Activated CD8-positive, alpha-beta memory T cell treated with anti-CD3 and anti-CD28 coated beads, Interleukin-2, amount 10 ng/mL, durations not matched to agents 7 days and 5 days (primary cell): ENCODE measurements around the gene MPZL1. TPM values are rescaled to one million over a fixed set of nuclear protein-coding genes. Genes with fewer than 3 reads are reported as not detected.
"Not testable (repeated sequence)": the region's sequence is repeated elsewhere in the genome, so short reads cannot be mapped to it uniquely, and the experiment has no call there.

Experiments used
- ATAC-seq: fragments of 150-1000 bp; cut with Tn5 transposase; one replicate; pipeline ENCODE4 v1.10.0; 2021; ENCODE audit warnings: moderate library complexity
- CTCF ChIA-PET: fragments of 350-600 bp; sonication (Branson Sonifier 250); formaldehyde crosslinking; loops from one replicate; lab custom pipeline; 2021; ENCODE audit warnings: antibody characterized with exemption; lab: Charles Lee
- DNase-seq: peaks from one replicate; pipeline ENCODE4 v3.0.0-alpha.2; 2020
- H3K27ac Mint-ChIP-seq: one replicate; pipeline ENCODE4 v1.8.0; 2021; ENCODE audit warnings: mild to moderate bottlenecking, mixed read lengths
- H3K27me3 Mint-ChIP-seq: one replicate; pipeline ENCODE4 v1.8.0; 2021; ENCODE audit warnings: mixed read lengths
- H3K36me3 Mint-ChIP-seq: one replicate; pipeline ENCODE4 v1.8.0; 2021; ENCODE audit warnings: mild to moderate bottlenecking, mixed read lengths
- H3K4me1 Mint-ChIP-seq: one replicate; pipeline ENCODE4 v1.8.0; 2021; ENCODE audit warnings: mixed read lengths
- H3K4me3 Mint-ChIP-seq: one replicate; pipeline ENCODE4 v1.8.0; 2021; ENCODE audit warnings: mild to moderate bottlenecking, moderate library complexity, mixed read lengths
- H3K9me3 Mint-ChIP-seq: one replicate; pipeline ENCODE4 v1.8.0; 2022; ENCODE audit warnings: low read depth, mixed read lengths
- total RNA-seq, 2 experiments: library from RNA; stranded (reverse); gene quantifications; one replicate each; pipeline ENCODE4 v1.2.3, GENCODE V29; 2021

Gene MPZL1
- total RNA-seq, 2 experiments from 2014 or later, result 12.4 to 14.2 TPM

DNA sequence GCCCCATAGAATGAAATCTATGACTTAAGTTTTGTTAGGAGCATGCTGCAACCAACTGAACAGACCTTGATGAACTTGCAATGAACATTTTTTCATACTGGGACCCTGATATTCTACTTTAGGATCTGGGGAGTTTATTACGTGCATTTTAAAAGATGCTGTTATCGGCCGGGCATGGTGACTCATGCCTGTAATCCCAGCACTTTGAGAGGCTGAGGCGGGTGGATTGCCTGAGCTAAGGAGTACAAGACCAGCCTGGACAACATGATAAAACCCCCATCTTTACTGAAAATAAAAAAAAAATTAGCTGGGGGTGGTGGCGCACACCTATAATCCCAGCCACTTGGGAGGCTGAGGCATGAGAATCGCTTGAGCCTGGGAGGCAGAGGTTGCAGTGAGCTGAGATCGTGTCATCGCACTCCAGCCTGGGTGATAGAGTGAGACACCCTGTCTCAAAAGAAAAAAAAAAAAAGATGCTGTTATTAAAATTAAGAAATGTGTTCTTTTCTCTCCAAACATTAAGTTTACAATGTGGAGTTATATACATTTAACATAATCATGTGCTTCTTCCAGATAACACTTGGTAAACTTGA is 7.1 kb downstream of the MPZL1 start:
- Mint-ChIP-seq H3K9me3 (no peaks in the 10 kb centered on the region), H3K27ac (no peak overlapping the region), H3K4me1 (no peaks in the 10 kb centered on the region), H3K4me3 (no peak overlapping the region), H3K27me3 (no peaks in the 10 kb centered on the region), H3K36me3 (peaks cover 6% of the 10 kb centered on the region)
- CTCF ChIA-PET, result interaction anchor here (1.1 kb wide), 1 partner anchor 12 kb away, joined by 4 read pairs; no protein-coding TSS in a partner anchor
- ATAC-seq (no peak), DNase-seq (no peak)

DNA sequence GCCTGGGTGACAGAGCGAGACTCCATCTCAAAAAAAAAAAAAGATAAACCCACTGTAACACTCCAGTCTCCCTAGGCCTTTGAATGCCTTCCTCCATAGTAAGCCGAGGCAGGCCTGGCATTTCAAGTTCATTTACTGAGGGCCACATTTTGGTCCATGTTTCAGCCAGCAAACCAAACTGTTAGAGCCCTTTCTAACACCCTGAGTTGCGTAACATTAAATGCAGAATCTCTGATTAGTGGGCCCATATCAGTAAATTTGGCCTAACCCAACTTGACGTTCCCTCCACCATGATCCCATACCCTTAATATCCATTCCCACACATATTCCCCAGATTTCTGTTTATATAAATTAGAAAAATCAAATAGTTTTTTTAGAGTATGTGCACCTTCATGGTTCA is 12.4 kb downstream of the MPZL1 start:
- ATAC-seq, result no peak
- Mint-ChIP-seq H3K36me3 (peaks cover 10% of the 10 kb centered on the region), H3K4me3 (no peak overlapping the region), H3K27me3 (no peaks in the 10 kb centered on the region), H3K27ac (no peak overlapping the region), H3K9me3 (peaks cover 3% of the 10 kb centered on the region), H3K4me1 (no peaks in the 10 kb centered on the region)
- CTCF ChIA-PET, result no interaction called here
- DNase-seq, result no peak

DNA sequence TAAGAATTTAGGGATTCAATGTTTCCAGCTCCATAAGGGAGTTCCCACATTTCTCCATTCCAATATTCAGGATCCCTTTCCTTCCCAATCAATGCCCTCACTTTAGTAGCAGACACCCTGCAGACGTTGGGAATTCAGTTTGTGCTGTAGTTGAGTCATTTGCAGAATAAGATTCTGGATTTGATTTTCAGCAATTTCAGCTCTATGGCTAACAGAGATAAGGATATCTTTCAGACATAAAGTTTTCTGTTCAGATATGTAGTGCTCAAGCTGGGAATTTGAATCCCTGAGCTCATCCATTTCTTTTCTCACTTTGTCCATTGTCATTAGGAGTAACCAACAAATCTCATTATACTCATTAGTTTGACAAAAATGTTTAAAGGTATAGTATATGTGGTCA is 13.1 kb downstream of the MPZL1 start:
- Mint-ChIP-seq H3K9me3 (peaks cover 3% of the 10 kb centered on the region), H3K4me3 (no peak overlapping the region), H3K36me3 (peaks cover 10% of the 10 kb centered on the region), H3K27ac (no peak overlapping the region), H3K4me1 (no peaks in the 10 kb centered on the region), H3K27me3 (no peaks in the 10 kb centered on the region)
- no peak for ATAC-seq
- CTCF ChIA-PET, result no interaction called here
- DNase-seq, result no peak

DNA sequence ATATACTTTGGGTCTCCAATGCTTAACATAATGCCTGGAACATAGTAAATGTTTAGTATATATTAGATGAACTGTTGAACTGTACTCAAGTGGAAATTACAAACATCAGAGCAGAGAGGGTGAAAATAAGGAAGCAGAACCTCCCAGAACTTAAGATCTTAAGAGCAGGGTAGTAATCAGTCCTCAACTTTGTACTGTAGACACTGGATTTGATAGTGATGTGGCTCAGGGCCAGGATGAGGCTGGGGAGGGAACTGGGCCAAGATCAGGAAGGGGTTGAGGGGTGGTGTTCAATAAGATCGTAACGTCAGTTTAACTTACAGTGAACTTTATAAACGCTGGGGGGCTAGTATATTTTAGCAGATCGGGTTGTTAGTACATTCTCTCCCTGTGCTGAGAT is 15.4 kb downstream of the MPZL1 start:
- DNase-seq, result no peak
- H3K27me3 Mint-ChIP-seq, result no peaks in the 10 kb centered on the region
- peaks cover 3% of the 10 kb centered on the region for H3K9me3 Mint-ChIP-seq
- H3K4me1 Mint-ChIP-seq, result no peaks in the 10 kb centered on the region
- CTCF ChIA-PET, result no interaction called here
- no peak for ATAC-seq
- no peak overlapping the region for H3K4me3 Mint-ChIP-seq
- no peak overlapping the region for H3K27ac Mint-ChIP-seq
- peaks cover 8% of the 10 kb centered on the region for H3K36me3 Mint-ChIP-seq

DNA sequence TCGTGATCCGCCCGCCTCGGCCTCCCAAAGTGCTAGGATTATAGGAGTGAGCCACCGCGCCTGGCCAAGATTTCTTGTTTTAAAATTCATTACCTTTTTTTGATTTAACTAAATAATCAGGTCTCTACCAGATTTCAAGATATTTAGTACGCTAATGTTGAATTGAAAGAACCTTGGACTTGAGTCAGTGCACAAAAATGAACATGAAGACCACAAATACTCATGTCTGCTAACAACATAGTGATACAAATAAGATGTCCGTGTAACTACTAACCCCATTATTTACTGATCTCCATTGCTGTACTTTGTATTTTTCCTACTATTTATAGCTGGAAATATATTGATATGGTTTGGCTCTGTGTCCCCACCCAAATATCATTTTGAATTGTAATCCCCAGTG is 16.4 kb downstream of the MPZL1 start:
- no peak for ATAC-seq
- Mint-ChIP-seq H3K27ac (no peak overlapping the region), H3K4me3 (no peak overlapping the region)

DNA sequence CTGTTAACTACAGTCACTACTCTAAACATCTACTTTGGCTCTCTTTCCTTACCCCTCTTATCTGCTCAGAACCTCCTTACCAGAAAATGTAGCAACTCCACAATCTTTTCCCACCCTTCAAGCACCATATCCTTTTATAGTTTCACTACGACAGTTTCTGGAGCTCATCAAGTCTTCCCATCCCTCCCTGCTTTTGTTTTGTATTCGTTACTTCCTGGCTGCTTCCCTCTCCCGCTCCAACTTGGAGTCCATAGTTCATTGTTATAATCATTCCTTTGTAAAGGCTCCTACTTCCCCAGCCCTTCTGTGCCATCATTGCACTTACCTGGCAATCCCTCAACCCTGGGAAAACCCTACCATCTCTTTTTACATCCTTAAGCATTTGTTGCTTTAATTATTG is 18.0 kb downstream of the MPZL1 start:
- Mint-ChIP-seq H3K36me3 (peaks cover 6% of the 10 kb centered on the region), H3K27me3 (no peaks in the 10 kb centered on the region), H3K27ac (no peak overlapping the region), H3K4me1 (peaks cover 9% of the 10 kb centered on the region), H3K9me3 (peaks cover 3% of the 10 kb centered on the region), H3K4me3 (no peak overlapping the region)
- CTCF ChIA-PET, result interaction anchor here (1.6 kb wide), 1 partner anchor 23 kb away, joined by 5 read pairs; no protein-coding TSS in a partner anchor
- ATAC-seq (no peak), DNase-seq (no peak)

More for the DNA sequence above, 16.4 kb downstream of the MPZL1 start:
- peaks cover 2% of the 10 kb centered on the region for H3K4me1 Mint-ChIP-seq
- peaks cover 6% of the 10 kb centered on the region for H3K36me3 Mint-ChIP-seq
- CTCF ChIA-PET, result no interaction called here
- peaks cover 3% of the 10 kb centered on the region for H3K9me3 Mint-ChIP-seq
- H3K27me3 Mint-ChIP-seq, result no peaks in the 10 kb centered on the region
- no peak for DNase-seq

DNA sequence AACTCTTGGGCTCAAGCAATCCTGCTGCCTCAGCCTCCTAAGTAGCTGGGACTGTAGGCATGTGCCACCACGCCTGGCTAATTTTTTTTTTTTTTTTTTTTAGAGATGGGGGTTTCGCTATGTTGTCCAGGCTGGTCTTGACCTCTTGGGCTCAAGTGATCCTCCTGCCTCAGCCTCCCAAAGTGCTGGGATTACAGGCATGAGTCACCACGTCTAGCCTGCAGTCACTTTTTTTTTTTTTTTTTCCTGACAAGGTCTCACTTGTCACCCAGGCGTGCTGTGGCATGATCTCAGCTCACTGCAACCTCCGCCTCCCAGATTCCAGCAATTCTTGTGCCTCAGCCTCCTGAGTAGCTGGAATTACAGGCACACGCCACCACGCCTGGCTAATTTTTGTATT is 19.3 kb downstream of the MPZL1 start:
- DNase-seq, CTCF ChIA-PET, H3K9me3 Mint-ChIP-seq, ATAC-seq, H3K36me3 Mint-ChIP-seq, H3K27me3 Mint-ChIP-seq, H3K4me3 Mint-ChIP-seq, H3K4me1 Mint-ChIP-seq, H3K27ac Mint-ChIP-seq: not testable (repeated sequence)

DNA sequence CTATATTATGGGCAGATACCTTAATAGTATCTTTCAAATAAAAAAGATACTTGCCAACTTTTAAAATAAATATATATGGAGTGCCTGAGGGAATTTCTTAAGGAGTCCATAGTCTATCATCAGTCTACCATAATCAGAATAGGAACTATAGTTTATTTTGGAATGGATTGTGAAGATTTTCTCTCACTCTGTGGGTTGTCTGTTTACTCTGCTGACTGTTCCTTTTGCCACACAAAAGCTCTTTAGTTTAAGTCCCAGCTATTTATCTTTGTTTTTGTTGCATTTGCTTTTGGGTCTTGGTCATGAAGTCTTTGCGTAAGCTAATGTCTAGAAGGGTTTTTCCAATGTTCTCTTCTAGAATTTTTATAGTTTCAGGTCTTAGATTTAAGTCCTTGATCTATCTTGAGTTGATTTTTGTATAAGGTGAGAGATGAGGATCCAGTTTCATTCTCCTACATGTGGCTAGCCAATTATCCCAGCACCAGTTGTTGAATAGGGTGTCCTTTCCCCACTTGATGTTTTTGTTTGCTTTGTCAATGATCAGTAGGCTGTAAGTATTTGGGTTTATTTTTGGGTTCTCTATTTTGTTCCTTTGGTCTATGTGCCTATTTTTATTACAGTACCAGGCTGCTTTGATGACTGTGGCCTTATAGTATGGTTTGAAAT is 20.7 kb downstream of the MPZL1 start:
- DNase-seq, H3K4me1 Mint-ChIP-seq, ATAC-seq, H3K27ac Mint-ChIP-seq, CTCF ChIA-PET, H3K9me3 Mint-ChIP-seq, H3K4me3 Mint-ChIP-seq, H3K36me3 Mint-ChIP-seq, H3K27me3 Mint-ChIP-seq: not testable (repeated sequence)

DNA sequence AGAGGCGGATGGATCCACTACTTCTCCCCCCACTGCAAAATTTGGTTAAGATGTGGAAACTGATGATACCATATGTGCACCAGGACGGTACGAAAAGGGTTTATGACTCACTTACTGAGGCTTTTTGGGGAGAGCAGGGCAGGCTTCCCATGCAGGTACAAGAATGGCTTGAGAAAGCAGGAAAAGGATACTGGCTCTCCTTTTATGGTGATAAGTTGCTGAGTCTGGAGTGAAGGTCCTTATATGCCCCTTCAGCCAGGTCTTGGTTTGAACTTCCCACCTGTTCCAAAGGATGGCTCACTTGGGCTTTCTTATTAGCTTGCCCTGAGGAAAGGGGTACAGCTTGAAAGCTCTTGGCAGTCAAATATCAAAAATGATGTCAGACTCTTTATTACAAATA is 23.1 kb downstream of the MPZL1 start:
- Mint-ChIP-seq H3K27me3 (no peaks in the 10 kb centered on the region), H3K36me3 (no peaks in the 10 kb centered on the region), H3K4me3 (no peak overlapping the region), H3K27ac (no peak overlapping the region), H3K9me3 (no peaks in the 10 kb centered on the region), H3K4me1 (peaks cover 9% of the 10 kb centered on the region)
- DNase-seq, result no peak
- CTCF ChIA-PET, result no interaction called here
- no peak for ATAC-seq

DNA sequence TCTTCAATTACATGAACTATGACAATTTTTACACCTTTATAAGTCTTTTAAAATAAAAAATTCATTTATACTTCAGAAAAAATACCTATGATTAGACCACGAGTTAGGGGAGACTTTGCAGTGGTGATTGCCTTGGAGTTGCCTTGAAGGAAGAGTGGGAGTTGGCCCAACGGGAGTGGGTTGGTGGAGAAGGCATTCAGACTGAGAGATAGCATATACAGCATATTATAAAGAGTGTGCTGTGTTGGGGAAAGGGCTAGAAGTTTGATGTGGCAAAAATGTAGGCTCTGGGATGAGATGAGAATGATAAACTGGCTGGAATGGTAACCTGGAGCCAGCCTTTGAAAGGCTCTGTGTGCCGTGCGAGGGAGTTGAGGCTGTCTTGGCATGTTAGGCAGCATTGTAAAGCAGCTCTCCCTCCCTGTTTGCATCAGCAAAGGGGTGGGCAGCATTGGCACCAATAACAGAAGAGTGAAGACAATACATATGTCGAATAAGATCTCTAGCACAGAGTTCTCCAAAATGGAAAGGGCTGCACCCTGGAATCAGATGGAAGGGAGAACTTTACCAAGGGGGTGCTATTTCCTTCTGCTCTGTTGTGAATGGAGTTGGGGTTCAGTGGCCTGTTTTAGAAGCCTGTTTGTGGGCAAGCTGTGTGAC is 24.4 kb downstream of the MPZL1 start:
- CTCF ChIA-PET, result no interaction called here
- no peaks in the 10 kb centered on the region for H3K36me3 Mint-ChIP-seq
- no peak for ATAC-seq
- H3K4me3 Mint-ChIP-seq, result no peak overlapping the region
- H3K27ac Mint-ChIP-seq, result no peak overlapping the region
- no peaks in the 10 kb centered on the region for H3K27me3 Mint-ChIP-seq
- no peak for DNase-seq
- H3K9me3 Mint-ChIP-seq, result no peaks in the 10 kb centered on the region
- H3K4me1 Mint-ChIP-seq, result peaks cover 9% of the 10 kb centered on the region

DNA sequence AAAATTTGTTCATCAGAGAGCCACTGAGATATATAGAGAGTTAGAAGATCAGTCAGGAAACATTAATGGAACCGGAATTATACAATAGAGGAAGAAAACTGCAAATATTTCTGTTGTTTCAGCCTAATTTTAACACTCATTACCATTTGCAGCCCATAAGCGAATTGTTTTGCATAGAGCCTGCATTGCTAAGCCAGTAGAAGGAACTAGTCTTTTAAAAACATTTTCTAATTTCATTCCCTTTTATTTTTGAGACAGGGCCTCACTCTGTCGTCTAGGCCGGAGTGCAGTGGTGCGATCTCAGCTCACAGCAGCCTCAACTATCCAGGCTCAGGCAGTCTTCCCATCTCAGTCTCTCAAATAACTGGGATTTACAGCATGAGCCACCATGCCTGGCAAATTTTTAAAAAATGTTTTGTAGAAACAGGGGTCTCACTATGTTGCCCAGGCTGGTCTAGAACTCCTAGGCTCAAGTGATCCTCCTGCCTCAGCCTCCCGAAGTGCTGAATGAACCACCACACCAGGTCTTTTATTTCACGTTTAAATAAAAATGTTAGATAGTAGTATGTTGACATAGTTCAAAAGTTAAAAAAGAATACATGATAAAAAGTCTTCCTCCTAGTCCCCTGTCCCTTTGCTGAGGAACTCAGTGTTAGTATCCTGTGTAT is 25.3 kb downstream of the MPZL1 start:
- H3K27me3 Mint-ChIP-seq, result no peaks in the 10 kb centered on the region
- no peak overlapping the region for H3K27ac Mint-ChIP-seq
- DNase-seq (no peak), ATAC-seq (no peak)
- no peaks in the 10 kb centered on the region for H3K9me3 Mint-ChIP-seq
- CTCF ChIA-PET, result no interaction called here
- H3K4me1 Mint-ChIP-seq, result peaks cover 9% of the 10 kb centered on the region
- no peaks in the 10 kb centered on the region for H3K36me3 Mint-ChIP-seq
- H3K4me3 Mint-ChIP-seq, result no peak overlapping the region

DNA sequence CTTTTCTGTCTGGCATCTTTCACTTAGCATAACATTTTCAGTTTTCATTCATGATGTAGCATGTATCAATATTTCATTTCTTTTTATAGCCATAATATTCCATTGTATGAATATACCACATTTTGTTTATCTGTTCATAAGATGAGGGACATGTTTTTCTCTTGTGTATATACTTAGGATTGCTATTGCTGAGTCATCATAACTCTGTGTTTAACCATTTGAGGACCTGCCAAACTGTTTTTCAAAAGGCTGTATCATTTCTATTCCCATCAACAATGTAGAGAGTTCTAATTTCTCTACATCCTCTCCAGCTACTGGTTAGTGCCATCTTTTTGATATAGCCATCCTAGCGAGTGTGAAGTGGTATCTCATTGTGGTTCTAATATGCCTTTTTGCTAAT is 26.2 kb downstream of the MPZL1 start:
- H3K27ac Mint-ChIP-seq, result no peak overlapping the region
- ATAC-seq (no peak), DNase-seq (no peak)
- CTCF ChIA-PET, result no interaction called here
- peaks cover 10% of the 10 kb centered on the region for H3K4me1 Mint-ChIP-seq
- H3K36me3 Mint-ChIP-seq, result peaks cover 1% of the 10 kb centered on the region
- H3K9me3 Mint-ChIP-seq, result no peaks in the 10 kb centered on the region
- no peaks in the 10 kb centered on the region for H3K27me3 Mint-ChIP-seq
- no peak overlapping the region for H3K4me3 Mint-ChIP-seq

DNA sequence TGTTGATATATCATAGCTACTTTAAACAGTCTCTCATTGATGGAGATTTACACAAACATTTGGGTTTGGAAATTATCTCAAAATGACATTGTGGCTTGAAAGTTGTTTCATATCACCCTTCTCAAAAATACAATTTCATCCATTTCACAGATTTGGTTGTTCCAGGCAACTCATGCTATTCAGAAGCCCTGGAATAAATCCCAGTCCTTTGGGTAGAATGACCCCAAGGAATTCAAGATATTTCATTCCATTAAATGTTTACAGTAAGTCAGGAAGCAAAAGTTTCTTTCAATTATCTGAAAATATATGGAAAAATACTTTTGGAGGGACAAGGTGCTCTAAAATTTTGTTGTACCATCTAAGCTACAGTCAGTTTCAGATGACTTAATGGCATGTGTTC is 27.1 kb downstream of the MPZL1 start:
- DNase-seq (no peak), ATAC-seq (no peak)
- Mint-ChIP-seq H3K9me3 (no peaks in the 10 kb centered on the region), H3K4me3 (no peak overlapping the region), H3K27ac (no peak overlapping the region), H3K36me3 (peaks cover 1% of the 10 kb centered on the region), H3K27me3 (no peaks in the 10 kb centered on the region), H3K4me1 (peaks cover 7% of the 10 kb centered on the region)
- CTCF ChIA-PET, result no interaction called here
